Retinal pigment epithelial cell (primary cell): ENCODE results near the gene ZNF516.

ENCODE experiments used
- DNase-seq: peaks from one replicate; pipeline ENCODE4 v3.0.0-alpha.2; 2010; ENCODE audit warnings: low read depth
- H3K4me3 ChIP-seq: 2 replicates; pipeline ENCODE4 v1.5.1; 2011; ENCODE audit warnings: mild to moderate bottlenecking, low read length, control low read depth, moderate library complexity
- TF ChIP-seq, protein P1 (sequence below): conservative IDR thresholded peaks from 2 replicates; pipeline ENCODE4 v1.5.1; 2011; ENCODE audit warnings: low read depth, low read length, control low read depth, inconsistent platforms

ZNF516 gene

DNA sequence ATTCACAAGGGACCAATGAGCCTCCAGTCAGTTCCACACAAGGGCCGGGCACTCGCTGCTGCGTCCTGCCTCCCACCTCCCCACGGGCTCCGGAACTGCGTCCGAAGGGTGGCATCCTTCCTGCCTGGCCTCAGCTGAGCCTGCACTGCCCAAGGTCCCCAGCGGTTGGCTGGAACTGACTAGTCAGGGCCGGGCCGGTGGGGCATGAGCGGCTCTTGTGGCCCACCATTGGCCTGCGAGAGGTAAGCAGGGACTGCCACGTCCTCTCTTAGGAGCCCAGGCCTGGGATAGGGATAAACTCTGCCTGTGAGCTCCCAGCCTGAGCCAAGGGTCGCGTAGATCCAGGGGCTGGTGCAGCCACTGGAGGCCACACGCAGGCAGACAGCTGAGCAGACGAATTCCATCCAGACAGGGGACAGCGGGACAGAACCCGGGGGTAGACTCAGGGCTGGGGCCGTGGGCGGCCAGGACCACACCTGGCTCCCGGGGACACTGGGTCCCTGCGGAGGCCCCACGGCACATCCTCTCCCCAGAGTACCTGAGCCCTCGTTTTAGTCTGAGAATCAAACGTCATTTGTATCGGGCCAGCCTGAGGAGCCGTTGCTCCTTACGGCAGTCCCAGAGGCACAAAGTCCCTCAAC lies 148.4 kb downstream of the ZNF516 start:
- TF ChIP-seq, protein P1, sequence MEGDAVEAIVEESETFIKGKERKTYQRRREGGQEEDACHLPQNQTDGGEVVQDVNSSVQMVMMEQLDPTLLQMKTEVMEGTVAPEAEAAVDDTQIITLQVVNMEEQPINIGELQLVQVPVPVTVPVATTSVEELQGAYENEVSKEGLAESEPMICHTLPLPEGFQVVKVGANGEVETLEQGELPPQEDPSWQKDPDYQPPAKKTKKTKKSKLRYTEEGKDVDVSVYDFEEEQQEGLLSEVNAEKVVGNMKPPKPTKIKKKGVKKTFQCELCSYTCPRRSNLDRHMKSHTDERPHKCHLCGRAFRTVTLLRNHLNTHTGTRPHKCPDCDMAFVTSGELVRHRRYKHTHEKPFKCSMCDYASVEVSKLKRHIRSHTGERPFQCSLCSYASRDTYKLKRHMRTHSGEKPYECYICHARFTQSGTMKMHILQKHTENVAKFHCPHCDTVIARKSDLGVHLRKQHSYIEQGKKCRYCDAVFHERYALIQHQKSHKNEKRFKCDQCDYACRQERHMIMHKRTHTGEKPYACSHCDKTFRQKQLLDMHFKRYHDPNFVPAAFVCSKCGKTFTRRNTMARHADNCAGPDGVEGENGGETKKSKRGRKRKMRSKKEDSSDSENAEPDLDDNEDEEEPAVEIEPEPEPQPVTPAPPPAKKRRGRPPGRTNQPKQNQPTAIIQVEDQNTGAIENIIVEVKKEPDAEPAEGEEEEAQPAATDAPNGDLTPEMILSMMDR: no peak
- DNase-seq: no peak
- H3K4me3 ChIP-seq: no peak overlapping the region

GRCh38 chr18:76345901-76346300 lies 149.1 kb downstream of the ZNF516 start:
- TF ChIP-seq, protein P1: no peak
- H3K4me3 ChIP-seq: no peak overlapping the region
- no peak for DNase-seq

- H3K4me3 ChIP-seq: no peak overlapping the region
- DNase-seq: no peak
- TF ChIP-seq, protein P1: no peak
Observed at GRCh38 chr18:76343938-76344569, 151.0 kb downstream of the ZNF516 start.

DNA sequence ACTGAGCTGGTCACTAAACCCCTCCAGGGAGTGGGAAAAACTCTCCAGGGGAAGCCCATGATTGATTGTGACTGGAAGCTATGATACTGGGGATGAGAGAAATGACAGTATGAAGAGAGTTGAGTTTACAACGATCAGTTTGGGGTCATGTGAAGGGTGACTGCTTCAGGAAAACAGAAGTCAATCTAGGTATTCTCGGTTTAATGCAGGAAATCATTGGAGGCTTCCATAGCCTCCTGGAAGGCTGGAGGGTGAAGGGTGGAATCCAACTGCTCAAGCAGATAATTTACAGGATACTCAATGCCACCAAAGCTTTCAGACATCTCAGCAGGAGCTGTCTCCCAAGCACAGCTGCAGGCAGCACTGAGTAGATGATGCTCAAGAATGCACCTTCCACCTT lies 154.6 kb downstream of the ZNF516 start:
- no peak for DNase-seq
- no peak overlapping the region for H3K4me3 ChIP-seq
- TF ChIP-seq, protein P1: no peak

GRCh38 chr18:76339246-76339620 lies 155.8 kb downstream of the ZNF516 start:
- TF ChIP-seq, protein P1: no peak
- DNase-seq: no peak
- no peak overlapping the region for H3K4me3 ChIP-seq

DNA sequence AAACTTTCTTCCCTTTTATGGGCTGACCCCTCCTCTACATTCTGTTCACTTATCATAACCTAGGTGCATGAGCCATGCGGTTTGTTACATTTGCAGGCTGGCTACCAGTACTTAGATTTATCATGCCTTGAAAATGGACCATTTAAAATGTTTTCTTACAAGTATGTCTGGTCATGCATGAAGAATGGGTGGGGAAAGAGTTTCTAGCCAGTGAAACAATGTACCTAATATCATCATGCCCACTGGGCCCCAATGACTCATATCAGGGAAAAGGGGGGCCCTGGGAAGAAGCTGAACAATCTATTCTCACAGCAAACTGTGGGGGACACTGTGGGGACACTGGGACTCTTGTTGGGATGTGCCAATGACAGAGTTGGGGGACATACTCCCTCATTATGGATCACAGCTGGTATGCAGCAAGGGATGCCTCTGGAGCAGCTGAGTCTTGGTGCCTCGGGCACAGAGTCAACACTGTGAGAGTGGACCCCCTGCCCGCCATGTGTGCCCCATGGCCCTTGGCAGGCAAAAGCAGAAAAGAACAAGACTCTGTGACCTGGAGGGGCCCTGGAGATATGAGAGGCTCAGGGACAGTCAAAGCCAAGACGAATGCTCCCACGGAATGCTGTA lies 156.3 kb downstream of the ZNF516 start:
- DNase-seq: no peak
- TF ChIP-seq, protein P1: no peak

DNA sequence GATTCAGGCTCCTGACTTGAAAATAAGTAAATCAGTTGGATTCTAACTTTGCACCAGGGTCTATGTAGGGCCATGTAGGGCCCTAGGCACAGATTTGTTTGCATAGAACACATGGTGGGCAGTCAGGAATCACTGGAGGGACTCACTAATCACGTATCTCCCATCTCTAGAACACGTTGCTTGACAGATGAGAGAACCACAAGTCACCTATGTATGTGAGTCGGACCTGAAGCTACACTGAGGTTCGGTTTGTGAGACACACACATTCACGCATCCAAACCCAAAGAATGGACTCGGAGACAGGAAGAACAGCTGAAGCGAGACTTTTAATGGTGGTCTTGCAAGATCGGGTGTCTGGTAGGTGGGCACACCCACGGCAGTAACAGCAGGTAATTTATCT lies 157.0 kb downstream of the ZNF516 start:
- TF ChIP-seq, protein P1: no peak
- no peak overlapping the region for H3K4me3 ChIP-seq
- DNase-seq: no peak

More for the DNA sequence above, 156.3 kb downstream of the ZNF516 start:
- no peak overlapping the region for H3K4me3 ChIP-seq
